Measurements from ENCODE around the gene SLX4.

SLX4 gene

DNA sequence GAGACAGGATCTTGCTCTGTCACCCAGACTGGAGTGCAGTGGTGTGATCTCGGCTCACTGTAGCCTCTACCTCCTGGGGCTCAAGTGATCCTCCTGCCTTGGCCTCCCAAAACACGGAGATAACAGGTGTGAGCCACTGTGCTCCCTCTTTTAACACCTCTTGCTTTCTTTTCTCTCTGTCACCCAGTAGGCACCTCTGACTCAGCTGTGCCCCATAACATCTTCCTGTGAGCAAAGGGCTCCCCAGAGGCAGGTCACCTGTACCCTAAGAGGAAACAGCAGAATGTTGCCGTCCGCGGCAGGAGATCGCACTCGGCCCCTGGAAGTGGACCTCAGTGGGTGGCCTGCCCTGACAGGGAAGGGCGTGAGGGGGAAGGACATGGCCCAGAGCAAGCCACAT, 33.3 kb downstream of the SLX4 start:
- Histone ChIP-seq H3K4me3 (replicated peaks; ENCODE audit: insufficient read depth, low read length) (no peak overlapping the region), H3K27me3 (ENCODE audit: insufficient read depth, poor library complexity, severe bottlenecking) (no peaks in the 10 kb centered on the region), H3K27ac (replicated peaks) (peak overlapping the region; percentile 19; the same call in 1 of the 2 replicates)
- TF ChIP-seq CTCF (IDR thresholded peaks at IDR 0.05; ENCODE audit: insufficient read depth, low read length), result no peak
- no peak for TF ChIP-seq POLR2AphosphoS5 (IDR thresholded peaks at IDR 0.05; ENCODE audit: low read depth)
- no peak for TF ChIP-seq GABPA (IDR thresholded peaks at IDR 0.05; ENCODE audit: low read depth)
- TF ChIP-seq SPI1 (IDR thresholded peaks at IDR 0.05; ENCODE audit: borderline replicate concordance, low read depth), result no peak
- TF ChIP-seq, protein P1, sequence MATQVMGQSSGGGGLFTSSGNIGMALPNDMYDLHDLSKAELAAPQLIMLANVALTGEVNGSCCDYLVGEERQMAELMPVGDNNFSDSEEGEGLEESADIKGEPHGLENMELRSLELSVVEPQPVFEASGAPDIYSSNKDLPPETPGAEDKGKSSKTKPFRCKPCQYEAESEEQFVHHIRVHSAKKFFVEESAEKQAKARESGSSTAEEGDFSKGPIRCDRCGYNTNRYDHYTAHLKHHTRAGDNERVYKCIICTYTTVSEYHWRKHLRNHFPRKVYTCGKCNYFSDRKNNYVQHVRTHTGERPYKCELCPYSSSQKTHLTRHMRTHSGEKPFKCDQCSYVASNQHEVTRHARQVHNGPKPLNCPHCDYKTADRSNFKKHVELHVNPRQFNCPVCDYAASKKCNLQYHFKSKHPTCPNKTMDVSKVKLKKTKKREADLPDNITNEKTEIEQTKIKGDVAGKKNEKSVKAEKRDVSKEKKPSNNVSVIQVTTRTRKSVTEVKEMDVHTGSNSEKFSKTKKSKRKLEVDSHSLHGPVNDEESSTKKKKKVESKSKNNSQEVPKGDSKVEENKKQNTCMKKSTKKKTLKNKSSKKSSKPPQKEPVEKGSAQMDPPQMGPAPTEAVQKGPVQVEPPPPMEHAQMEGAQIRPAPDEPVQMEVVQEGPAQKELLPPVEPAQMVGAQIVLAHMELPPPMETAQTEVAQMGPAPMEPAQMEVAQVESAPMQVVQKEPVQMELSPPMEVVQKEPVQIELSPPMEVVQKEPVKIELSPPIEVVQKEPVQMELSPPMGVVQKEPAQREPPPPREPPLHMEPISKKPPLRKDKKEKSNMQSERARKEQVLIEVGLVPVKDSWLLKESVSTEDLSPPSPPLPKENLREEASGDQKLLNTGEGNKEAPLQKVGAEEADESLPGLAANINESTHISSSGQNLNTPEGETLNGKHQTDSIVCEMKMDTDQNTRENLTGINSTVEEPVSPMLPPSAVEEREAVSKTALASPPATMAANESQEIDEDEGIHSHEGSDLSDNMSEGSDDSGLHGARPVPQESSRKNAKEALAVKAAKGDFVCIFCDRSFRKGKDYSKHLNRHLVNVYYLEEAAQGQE (IDR thresholded peaks at IDR 0.05; ENCODE audit: insufficient replicate concordance, low read depth), result no peak
- DNase-seq (ENCODE audit: low read depth in 1 of 2, low spot score in 1 of 2), result no peak

DNA sequence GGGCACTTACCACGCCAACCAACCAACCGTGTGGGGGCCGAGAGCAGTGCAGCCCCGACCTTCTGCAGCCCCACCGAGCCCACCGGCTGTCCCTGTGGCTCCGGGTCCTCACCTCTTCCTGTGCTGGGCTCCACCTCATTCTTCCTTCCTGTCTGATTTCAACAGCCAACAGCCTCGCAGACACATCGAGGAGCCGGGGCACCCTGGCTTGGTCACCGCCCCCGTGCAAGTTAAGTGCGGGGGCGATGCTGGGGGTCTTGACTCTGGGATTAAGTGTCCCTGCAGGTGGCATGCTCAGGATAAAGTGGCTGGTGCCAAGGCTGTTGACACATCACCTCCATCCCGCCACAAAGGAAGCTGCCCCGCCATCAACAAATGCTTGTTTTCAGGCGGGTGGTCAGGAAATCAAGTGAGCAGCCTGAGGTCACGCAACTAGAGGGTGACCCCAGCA, 34.1 kb downstream of the SLX4 start, which contains the start of gene NLRC3:
NLRC3 (minus strand) TSS at position 102 of the 451 bp plus-strand sequence. CDS start 12,367 bp downstream, outside the sequence.
- Histone ChIP-seq H3K27me3 (ENCODE audit: insufficient read depth, poor library complexity, severe bottlenecking) (no peaks in the 10 kb centered on the region), H3K27ac (replicated peaks) (peak within 1 kb of the TSS; percentile 22), H3K4me3 (replicated peaks; ENCODE audit: insufficient read depth, low read length) (0 out of 2 replicates have a peak within 1 kb of the TSS, but pooled peaks have one; percentile 2)
- TF ChIP-seq GABPA (IDR thresholded peaks at IDR 0.05; ENCODE audit: low read depth) (no peak), SPI1 (IDR thresholded peaks at IDR 0.05; ENCODE audit: borderline replicate concordance, low read depth) (no peak), CTCF (IDR thresholded peaks at IDR 0.05; ENCODE audit: insufficient read depth, low read length) (no peak), POLR2AphosphoS5 (IDR thresholded peaks at IDR 0.05; ENCODE audit: low read depth) (no peak)
- TF ChIP-seq, protein P1 (IDR thresholded peaks at IDR 0.05; ENCODE audit: insufficient replicate concordance, low read depth), result no peak
- peak in 1 of 2 experiments; percentile 34 for DNase-seq (ENCODE audit: low read depth in 1 of 2, low spot score in 1 of 2)

- no peak overlapping the region for H3K27ac ChIP-seq (replicated peaks)
- TF ChIP-seq CTCF (IDR thresholded peaks at IDR 0.05; ENCODE audit: insufficient read depth, low read length) (no peak), GABPA (IDR thresholded peaks at IDR 0.05; ENCODE audit: low read depth) (no peak), POLR2AphosphoS5 (IDR thresholded peaks at IDR 0.05; ENCODE audit: low read depth) (no peak), SPI1 (IDR thresholded peaks at IDR 0.05; ENCODE audit: borderline replicate concordance, low read depth) (no peak)
- TF ChIP-seq, protein P1 (IDR thresholded peaks at IDR 0.05; ENCODE audit: insufficient replicate concordance, low read depth), result no peak
- no peaks in the 10 kb centered on the region for H3K27me3 ChIP-seq (ENCODE audit: insufficient read depth, poor library complexity, severe bottlenecking)
- no peak for DNase-seq (ENCODE audit: low read depth in 1 of 2, low spot score in 1 of 2)
- no peak overlapping the region for H3K4me3 ChIP-seq (replicated peaks; ENCODE audit: insufficient read depth, low read length)
Observed at GRCh38 chr16:3576211-3576610, 35.2 kb downstream of the SLX4 start.

All from HL-60 (cell line).